Stromal cell of bone marrow (primary cell): ENCODE data around the gene MOK.

ENCODE experiments used
- DNase-seq: peaks from one replicate; pipeline ENCODE4 v3.0.0-alpha.2; 2012; ENCODE audit warnings: low read depth

The MOK gene

GRCh38 chr14:102223682-102224081 is 81.3 kb downstream of the MOK start:
- no peak for DNase-seq

- DNase-seq: no peak
Observed at GRCh38 chr14:102222751-102223150, 82.2 kb downstream of the MOK start.

DNA sequence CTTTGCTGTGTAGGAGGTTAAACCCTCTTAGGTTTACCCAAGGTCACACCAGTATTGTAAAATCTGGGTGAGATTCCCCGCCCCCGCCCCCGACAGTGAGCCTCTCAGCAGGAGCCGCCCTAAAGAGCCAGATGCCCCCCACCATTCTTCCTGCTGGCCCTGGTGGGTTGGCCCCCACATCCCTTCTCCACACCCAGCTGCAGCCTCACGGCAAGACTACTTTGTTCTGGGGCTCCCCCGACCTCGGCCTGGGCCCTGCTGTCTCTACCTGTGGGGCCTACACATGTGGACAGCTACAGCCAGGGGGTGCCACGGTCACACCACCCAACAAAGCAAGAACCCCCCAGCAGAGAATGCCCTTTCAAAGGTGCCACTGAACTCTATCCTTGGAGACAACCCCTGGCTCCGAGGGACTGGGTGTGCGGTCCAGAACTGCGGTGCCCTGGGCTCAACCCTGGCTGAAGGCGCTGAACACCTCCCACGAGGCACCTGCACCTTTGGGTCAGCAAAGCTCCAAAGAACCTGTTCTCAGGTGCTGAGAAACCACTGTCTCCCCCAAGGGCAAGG is 82.9 kb downstream of the MOK start:
- no peak for DNase-seq

- no peak for DNase-seq
Observed at GRCh38 chr14:102221026-102221425, 83.9 kb downstream of the MOK start.

DNA sequence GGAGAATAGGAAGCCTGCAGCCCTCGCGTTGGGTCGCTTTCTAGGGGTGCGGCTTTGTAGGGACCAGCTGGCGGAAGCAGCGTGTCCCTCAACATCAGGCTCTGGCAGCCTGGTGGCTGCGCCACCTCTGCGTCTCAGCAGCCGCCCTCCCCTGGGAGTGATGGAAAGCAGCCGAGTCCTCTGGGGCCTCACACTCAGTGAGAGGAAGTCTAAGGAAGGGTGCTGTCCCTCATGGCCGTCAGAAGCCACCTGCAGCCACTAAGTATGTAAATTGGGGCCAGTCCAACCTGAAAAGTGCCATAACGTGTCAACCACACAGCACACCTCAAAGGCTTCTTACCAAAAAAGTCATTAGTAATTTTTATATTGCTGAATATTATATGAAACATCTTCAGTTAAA is 84.9 kb downstream of the MOK start:
- DNase-seq: no peak

- DNase-seq: no peak
Observed at GRCh38 chr14:102219316-102219715, 85.6 kb downstream of the MOK start.

GRCh38 chr14:102218688-102219087 is 86.3 kb downstream of the MOK start:
- no peak for DNase-seq

GRCh38 chr14:102217987-102218421 is 87.0 kb downstream of the MOK start:
- no peak for DNase-seq

- no peak for DNase-seq
Observed at GRCh38 chr14:102217399-102217798, 87.6 kb downstream of the MOK start.

DNA sequence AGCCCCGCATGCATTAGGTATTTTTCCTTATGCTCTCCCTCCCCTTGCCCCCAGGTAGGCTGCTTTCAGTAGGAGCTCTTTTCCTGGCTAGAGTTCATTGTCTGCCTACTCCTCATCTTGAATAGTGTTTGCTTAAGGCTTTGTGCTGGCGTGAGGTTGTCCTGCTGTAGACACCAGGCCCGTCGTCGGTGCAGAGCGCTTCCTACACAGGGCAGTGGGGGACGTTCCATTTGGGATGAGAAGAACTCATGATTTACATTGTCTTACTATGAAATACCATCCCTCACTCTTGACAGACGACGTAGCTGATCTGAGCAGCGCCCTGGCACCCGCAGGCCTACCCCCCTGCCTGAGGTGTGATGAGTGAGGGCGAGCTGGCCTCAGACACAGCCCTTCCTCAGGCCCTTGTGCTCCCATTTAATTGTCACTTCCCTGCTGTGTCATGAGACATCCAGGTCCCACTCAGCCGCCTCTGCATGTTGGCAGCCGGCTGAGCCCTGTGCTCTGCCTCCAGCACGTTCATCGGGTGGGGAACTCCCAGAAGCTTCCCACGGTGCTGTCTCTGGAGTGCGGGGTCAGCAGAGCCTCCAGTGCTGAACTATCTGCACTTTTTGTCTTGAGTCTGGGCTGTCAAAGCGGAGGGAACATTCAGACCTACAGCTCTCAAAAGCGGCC is 89.3 kb downstream of the MOK start:
- no peak for DNase-seq

GRCh38 chr14:102215071-102215470 is 89.9 kb downstream of the MOK start:
- peak; percentile 78 for DNase-seq

GRCh38 chr14:102213984-102214658 is 90.8 kb downstream of the MOK start:
- DNase-seq: no peak

GRCh38 chr14:102213470-102213869 is 91.5 kb downstream of the MOK start:
- DNase-seq: no peak

GRCh38 chr14:102212845-102213244 is 92.1 kb downstream of the MOK start:
- no peak for DNase-seq

DNA sequence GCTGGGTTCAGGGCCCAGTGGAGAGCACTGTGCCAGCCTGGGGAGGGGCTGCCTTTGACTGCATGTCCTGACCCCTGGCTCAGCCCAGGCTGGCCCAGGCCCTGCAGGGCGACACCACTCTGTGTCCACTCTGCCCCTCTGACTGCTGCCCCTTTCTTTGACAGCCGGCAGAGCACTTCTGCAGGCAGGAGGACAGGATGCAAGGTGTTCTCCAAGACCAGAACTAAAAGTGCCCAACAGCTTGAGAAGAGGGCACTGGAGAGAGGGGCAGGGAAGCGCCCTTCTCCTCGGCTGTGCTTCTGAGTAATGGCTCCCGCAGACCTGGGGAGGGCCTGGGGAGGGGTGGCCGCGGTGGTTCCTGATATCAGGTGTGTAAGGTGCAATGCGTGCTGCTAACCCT is 92.6 kb downstream of the MOK start:
- DNase-seq: no peak

DNA sequence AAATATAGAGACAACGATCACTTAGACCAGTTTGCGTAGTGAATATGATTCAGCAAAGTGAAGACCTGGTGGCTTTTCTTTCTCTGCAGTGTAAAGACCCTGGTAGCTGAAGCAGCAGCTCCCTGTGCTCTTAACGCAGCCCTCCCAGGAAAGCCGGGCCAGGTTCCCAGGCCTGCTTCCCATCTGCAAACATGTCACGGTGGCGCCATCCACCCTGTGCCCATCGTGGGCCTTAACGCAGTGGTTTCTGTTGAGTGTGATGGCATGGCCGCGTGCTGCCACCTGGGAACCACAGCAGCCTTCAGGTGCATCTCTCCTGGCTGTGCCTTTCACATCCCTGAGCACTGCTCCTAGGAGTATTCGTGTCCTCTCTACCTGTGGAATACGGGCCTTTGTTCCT is 93.7 kb downstream of the MOK start:
- no peak for DNase-seq

DNA sequence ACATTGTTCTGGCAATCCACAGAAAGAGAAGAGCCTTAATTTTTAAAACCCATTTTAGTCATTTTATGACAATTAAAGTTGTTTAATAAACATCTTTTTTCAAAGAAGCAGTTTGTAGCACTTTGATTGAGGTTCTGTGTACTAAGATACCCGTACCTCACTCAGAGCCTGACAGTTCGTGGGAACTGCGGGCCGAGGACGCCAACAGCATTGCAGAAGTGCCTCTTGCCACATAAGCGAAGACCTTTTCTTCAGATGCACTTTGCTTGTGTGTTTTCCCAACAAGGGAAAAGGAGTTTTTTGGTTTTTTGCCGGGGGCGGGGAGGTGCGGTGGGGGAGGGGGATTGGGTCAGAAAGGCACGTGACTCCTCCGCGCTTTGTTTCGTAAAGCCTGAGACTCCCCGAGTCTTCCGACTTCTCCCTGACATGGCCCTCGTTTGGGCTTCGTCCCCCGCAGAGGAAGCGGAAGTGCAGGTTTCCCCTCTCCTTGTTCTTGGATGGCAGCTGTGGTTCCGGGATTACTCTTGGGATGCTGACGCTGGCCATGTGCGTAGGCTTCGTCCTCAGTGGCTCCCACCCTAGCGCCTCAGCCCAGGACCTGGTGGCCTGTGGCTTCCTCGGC is 94.4 kb downstream of the MOK start:
- DNase-seq: no peak

DNA sequence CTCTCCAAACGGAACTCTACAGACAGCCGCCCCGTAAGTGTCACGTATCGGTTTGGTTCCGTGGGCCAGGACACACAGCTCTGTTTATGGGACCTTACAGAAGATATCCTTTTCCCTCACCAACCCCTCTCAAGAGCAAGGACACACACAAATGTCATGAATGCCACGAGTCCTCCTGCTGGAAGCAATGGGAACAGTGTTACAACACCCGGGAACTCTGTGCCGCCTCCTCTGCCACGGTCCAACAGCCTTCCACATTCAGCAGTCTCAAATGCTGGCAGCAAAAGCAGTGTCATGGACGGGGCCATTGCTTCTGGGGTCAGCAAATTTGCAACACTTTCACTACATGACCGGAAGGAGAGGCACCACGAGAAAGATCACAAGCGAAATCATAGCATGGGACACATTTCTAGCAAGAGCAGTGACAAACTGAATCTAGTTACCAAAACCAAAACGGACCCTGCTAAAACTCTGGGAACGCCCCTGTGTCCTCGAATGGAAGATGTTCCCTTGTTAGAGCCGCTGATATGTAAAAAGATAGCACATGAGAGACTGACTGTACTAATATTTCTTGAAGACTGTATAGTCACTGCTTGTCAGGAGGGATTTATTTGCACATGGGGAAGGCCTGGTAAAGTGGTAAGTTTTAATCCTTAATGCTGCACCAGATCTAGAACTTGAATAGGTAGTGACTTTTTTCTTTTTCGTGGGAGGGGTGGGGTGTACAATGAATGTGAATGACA is 95.6 kb downstream of the MOK start:
- DNase-seq: no peak

DNA sequence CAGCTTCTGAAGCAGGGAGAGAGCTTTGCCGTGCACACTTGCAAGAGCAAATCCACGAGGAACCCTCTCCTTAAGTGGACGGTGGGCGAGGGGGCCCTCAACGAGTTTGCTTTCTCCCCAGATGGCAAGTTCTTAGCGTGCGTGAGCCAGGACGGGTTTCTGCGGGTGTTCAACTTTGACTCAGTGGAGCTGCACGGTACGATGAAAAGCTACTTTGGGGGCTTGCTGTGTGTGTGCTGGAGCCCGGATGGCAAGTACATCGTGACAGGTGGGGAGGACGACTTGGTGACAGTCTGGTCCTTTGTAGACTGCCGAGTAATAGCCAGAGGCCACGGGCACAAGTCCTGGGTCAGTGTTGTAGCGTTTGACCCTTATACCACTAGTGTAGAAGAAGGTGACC is 96.2 kb downstream of the MOK start:
- DNase-seq: no peak

DNA sequence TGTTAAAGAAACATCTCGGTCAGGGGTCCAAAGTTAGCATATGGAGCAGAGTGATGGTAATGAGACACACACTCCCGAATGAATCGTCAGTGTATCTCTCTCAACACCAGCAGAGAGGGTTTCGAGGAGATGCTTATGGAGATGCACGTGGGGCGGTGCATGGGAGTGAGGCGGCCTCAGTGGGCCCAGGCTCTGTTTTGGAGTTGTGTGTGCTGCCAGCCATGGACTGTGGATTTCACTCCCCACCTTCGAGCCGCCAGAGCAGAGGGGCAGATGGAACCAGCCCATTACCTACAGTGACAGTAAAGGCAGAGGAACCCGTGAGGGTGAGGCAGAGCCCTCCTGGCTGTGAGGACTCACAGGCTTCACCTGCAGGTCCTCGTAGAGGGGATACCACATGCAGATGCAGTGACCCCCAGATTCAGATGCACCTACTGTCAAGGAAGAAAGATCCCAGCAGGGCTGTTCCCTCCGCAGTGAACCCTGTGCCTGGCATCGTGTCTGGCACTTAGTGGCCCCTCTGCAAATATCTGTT is 97.1 kb downstream of the MOK start:
- DNase-seq: no peak

- no peak for DNase-seq
Observed at GRCh38 chr14:102206918-102207317, 98.0 kb downstream of the MOK start.

DNA sequence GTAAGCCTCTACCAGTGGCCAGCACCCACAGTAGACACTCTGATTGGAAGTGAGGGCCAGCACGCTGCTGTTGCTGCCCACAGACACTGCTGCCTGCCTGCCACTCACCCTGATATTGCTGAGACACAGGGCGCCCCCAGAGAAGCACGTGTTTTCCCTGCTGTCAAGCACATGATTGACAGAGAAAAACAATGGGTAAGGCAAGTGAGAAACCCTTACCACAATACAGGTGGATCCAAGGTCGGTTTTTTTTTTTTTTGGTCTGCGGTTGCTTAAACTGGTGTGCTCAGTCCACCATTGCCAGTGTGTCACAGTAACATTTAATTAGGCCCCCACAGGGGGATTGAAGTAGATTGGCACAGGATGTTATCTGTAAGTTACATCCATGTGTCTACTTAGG is 99.4 kb downstream of the MOK start:
- DNase-seq: no peak
